Measurements from ENCODE around the gene MCM3AP. TPM values are rescaled to one million over a fixed set of nuclear protein-coding genes. Genes with fewer than 3 reads are reported as not detected.
A peak's percentile ranks its signal among the peaks of the same experiment; 100 is the strongest.
"Not testable (repeated sequence)": the region's sequence is repeated elsewhere in the genome, so short reads cannot be mapped to it uniquely, and the experiment has no call there.

The MCM3AP gene
- total RNA-seq, 1 donor from 2014 or later, result 92.2 TPM

GRCh38 chr21:46227811-46228344, 57.5 kb downstream of the MCM3AP start:
- peaks cover 4% of the 10 kb centered on the region for H3K36me3 ChIP-seq
- peaks cover 27% of the 10 kb centered on the region for H3K4me1 ChIP-seq
- H3K27ac ChIP-seq, result peak overlapping the region; percentile 83
- no peaks in the 10 kb centered on the region for H3K9me3 ChIP-seq
- H3K4me3 ChIP-seq, result peak overlapping the region; percentile 93
- TF ChIP-seq CTCF (IDR thresholded peaks at IDR 0.05), result no peak
- no peaks in the 10 kb centered on the region for H3K27me3 ChIP-seq
- intact Hi-C loops (cut with DNase I), result no loop called here
- no peak for DNase-seq
- no peak for ATAC-seq

- Histone ChIP-seq H3K27me3 (no peaks in the 10 kb centered on the region), H3K27ac (peak overlapping the region; percentile 83), H3K4me1 (peaks cover 27% of the 10 kb centered on the region), H3K9me3 (no peaks in the 10 kb centered on the region), H3K36me3 (peaks cover 11% of the 10 kb centered on the region), H3K4me3 (peak overlapping the region; percentile 93)
- DNase-seq (peak; percentile 48), ATAC-seq (no peak)
- no peak for TF ChIP-seq CTCF (IDR thresholded peaks at IDR 0.05)
- intact Hi-C loops (cut with DNase I), result no loop called here
These were observed 58.4 kb downstream of the MCM3AP start for GRCh38 chr21:46226920-46227599.

- intact Hi-C loops (cut with DNase I), result no loop called here
- Histone ChIP-seq H3K9me3 (no peaks in the 10 kb centered on the region), H3K4me3 (peak overlapping the region; percentile 93), H3K27ac (peak overlapping the region; percentile 1), H3K4me1 (peaks cover 27% of the 10 kb centered on the region), H3K27me3 (no peaks in the 10 kb centered on the region), H3K36me3 (peaks cover 19% of the 10 kb centered on the region)
- no peak for TF ChIP-seq CTCF (IDR thresholded peaks at IDR 0.05)
- DNase-seq (peak; percentile 10), ATAC-seq (no peak)
These were observed 59.3 kb downstream of the MCM3AP start for GRCh38 chr21:46226146-46226545.

GRCh38 chr21:46223661-46224060, 61.8 kb downstream of the MCM3AP start:
- H3K4me3 ChIP-seq; intact Hi-C loops (cut with DNase I); ATAC-seq; H3K9me3 ChIP-seq; DNase-seq; H3K27ac ChIP-seq; H3K27me3 ChIP-seq: not testable (repeated sequence)
- Histone ChIP-seq H3K36me3 (peaks cover 34% of the 10 kb centered on the region), H3K4me1 (peaks cover 16% of the 10 kb centered on the region)

- DNase-seq (no peak), ATAC-seq (no peak)
- H3K9me3 ChIP-seq, result no peaks in the 10 kb centered on the region
- peaks cover 16% of the 10 kb centered on the region for H3K4me1 ChIP-seq
- H3K4me3 ChIP-seq, result no peak overlapping the region
- intact Hi-C loops (cut with DNase I), result no loop called here
- H3K27me3 ChIP-seq, result no peaks in the 10 kb centered on the region
- peaks cover 34% of the 10 kb centered on the region for H3K36me3 ChIP-seq
- no peak overlapping the region for H3K27ac ChIP-seq
- no peak for TF ChIP-seq CTCF (IDR thresholded peaks at IDR 0.05)
These were observed 62.2 kb downstream of the MCM3AP start for GRCh38 chr21:46223217-46223616.

- intact Hi-C loops (cut with DNase I), result no loop called here
- TF ChIP-seq CTCF (IDR thresholded peaks at IDR 0.05), result no peak
- no peaks in the 10 kb centered on the region for H3K9me3 ChIP-seq
- no peaks in the 10 kb centered on the region for H3K27me3 ChIP-seq
- no peak overlapping the region for H3K27ac ChIP-seq
- H3K4me3 ChIP-seq, result no peak overlapping the region
- H3K4me1 ChIP-seq, result peaks cover 16% of the 10 kb centered on the region
- peaks cover 34% of the 10 kb centered on the region for H3K36me3 ChIP-seq
- ATAC-seq, result no peak
- DNase-seq, result no peak
These were observed 62.8 kb downstream of the MCM3AP start for GRCh38 chr21:46222436-46223116.

All from upper lobe of right lung (tissue), 1 donor.